ENCODE data around the gene IQGAP2. TPM values are rescaled to one million over a fixed set of nuclear protein-coding genes. Genes with fewer than 3 reads are reported as not detected.
A peak's percentile ranks its signal among the peaks of the same experiment; 100 is the strongest.

Gene IQGAP2
- total RNA-seq, 6 experiments from 2014 or later, result 96.4 to 152 (median 123) TPM

GRCh38 chr5:76555717-76556116 is 152.6 kb downstream of the IQGAP2 start:
- Histone ChIP-seq H3K36me3 (no peaks in the 10 kb centered on the region), H3K27ac (no peak overlapping the region), H3K9me3 (no peaks in the 10 kb centered on the region), H3K4me1 (peaks cover 0 to 5% (median 0%) of the 10 kb centered on the region in 4 donors), H3K27me3 (no peaks in the 10 kb centered on the region), H3K4me3 (no peak overlapping the region)
- intact Hi-C loops (cut with DNase I), result no loop called here
- WGBS (ENCODE audit: insufficient coverage, low coverage, low lambda C conversion rate, missing lambda C conversion rate), result 93% methylated on average over 2 of the region's 2 CpGs
- TF ChIP-seq CTCF (IDR thresholded peaks at IDR 0.05), result no peak
- no peak for TF ChIP-seq POLR2A (IDR thresholded peaks at IDR 0.05)
- DNase-seq (no peak), ATAC-seq (no peak)

DNA sequence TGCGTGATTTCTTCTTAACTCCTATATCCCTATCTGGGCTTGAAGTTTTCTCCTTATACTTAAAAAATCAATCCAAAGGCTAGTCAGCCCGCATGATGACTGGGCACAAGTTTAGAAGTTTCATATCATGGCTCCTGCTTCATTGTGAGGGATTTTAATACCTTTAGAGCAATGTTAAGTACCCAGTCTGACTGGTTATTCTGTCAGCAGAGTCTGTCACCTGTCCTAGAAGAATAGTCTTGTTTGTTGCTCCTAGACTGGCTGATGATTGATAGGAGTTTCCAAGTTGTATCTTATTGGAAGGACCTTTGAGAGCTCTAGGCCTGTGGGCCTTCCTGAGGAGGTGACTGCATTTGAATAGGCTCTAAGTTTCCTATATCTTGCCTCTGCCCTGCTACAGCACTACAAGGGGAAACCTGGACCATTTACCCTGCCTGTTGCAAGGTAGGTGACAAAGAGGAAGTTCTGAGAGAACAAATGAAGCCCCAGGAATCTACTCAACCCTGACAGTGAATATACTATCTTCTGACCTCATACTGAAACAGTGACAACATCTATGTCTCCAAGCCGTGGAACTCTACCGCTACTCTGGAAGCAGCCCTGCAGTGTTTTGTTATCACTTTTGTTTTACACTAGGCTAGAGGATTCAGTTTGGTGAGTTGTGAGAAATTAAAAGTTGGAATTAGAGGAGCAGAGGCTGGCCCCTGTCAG is 153.6 kb downstream of the IQGAP2 start:
- no peaks in the 10 kb centered on the region for H3K36me3 ChIP-seq
- peak in 1 of 4 donors; percentile 14 for ATAC-seq
- H3K4me1 ChIP-seq, result peaks cover 0 to 14% (median 0%) of the 10 kb centered on the region in 4 donors
- H3K27me3 ChIP-seq, result no peaks in the 10 kb centered on the region
- no peak for TF ChIP-seq POLR2A (IDR thresholded peaks at IDR 0.05)
- no peak for TF ChIP-seq CTCF (IDR thresholded peaks at IDR 0.05)
- intact Hi-C loops (cut with DNase I), result no loop called here
- H3K4me3 ChIP-seq, result no peak overlapping the region
- no peak overlapping the region for H3K27ac ChIP-seq
- no peaks in the 10 kb centered on the region for H3K9me3 ChIP-seq
- WGBS (ENCODE audit: insufficient coverage, low coverage, low lambda C conversion rate, missing lambda C conversion rate), result 94% methylated on average over 4 of the region's 4 CpGs
- DNase-seq, result no peak

DNA sequence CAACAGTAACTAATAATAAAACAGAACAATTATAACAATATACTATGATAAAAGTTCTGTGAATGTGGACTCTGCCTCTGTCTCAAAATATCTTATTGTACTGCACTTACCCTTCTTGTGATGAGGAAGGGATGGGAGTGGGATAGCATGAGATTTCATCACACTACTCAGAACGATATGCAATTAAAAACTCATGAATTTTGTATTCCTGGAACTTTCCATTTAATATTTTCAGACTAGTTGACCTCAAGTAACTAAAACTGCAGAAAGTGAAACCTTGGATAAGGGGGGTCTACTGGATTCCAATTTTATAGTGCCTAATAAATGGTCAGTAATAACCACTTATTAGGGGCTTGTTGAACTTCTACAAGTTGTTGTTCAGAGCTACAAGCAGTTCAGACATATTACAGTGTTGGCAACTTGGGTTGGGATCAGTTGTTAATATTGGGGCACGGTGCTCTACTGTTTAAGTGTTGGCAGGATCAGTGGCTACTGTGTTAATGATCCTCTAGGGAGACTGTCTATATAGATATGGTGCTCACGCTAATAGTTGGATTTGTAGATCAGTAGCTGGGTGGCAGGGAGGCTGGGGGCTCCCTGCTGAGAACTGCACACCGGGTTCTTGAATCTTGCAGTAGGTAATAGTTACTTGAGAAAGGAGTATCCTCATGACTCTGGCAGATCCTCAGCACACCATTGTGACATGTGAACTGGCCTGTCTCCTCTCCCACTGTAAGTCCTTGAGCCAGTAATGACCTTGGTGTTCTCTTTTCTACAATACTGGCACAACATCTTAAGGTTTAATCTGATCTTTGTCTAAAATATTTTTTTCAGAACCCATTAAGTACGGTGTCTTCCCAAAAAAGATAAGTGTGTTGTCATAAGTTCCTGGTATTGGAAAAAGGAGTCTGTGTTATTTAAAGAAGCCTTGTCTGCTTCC is 158.1 kb downstream of the IQGAP2 start:
- Histone ChIP-seq H3K9me3 (no peaks in the 10 kb centered on the region), H3K27ac (peak overlapping the region in 1 of 3 donors; percentile 7), H3K4me1 (peaks cover 0 to 24% (median 2%) of the 10 kb centered on the region in 4 donors), H3K4me3 (no peak overlapping the region), H3K36me3 (peaks cover 0 to 9% (median 0%) of the 10 kb centered on the region in 4 donors), H3K27me3 (no peaks in the 10 kb centered on the region)
- intact Hi-C loops (cut with DNase I), result no loop called here
- ATAC-seq (peak; percentile 35 to 62 (median 46)), DNase-seq (no peak)
- TF ChIP-seq POLR2A (IDR thresholded peaks at IDR 0.05), result no peak
- no peak for TF ChIP-seq CTCF (IDR thresholded peaks at IDR 0.05)
- 36% methylated on average over 3 of the region's 5 CpGs for WGBS (ENCODE audit: insufficient coverage, low coverage, low lambda C conversion rate, missing lambda C conversion rate)

- intact Hi-C loops (cut with DNase I), result no loop called here
- Histone ChIP-seq H3K4me1 (peaks cover 0 to 24% (median 2%) of the 10 kb centered on the region in 4 donors), H3K27me3 (no peaks in the 10 kb centered on the region), H3K36me3 (peaks cover 0 to 9% (median 0%) of the 10 kb centered on the region in 4 donors), H3K9me3 (no peaks in the 10 kb centered on the region), H3K27ac (peak overlapping the region in 1 of 3 donors; percentile 7), H3K4me3 (no peak overlapping the region)
- TF ChIP-seq POLR2A (IDR thresholded peaks at IDR 0.05) (no peak), CTCF (IDR thresholded peaks at IDR 0.05) (no peak)
- ATAC-seq, result peak; percentile 31 to 66 (median 60)
- 46% methylated on average over 6 of the region's 6 CpGs for WGBS (ENCODE audit: insufficient coverage, low coverage, low lambda C conversion rate, missing lambda C conversion rate)
- no peak for DNase-seq
Observed at GRCh38 chr5:76561959-76562358, 158.9 kb downstream of the IQGAP2 start.

Measured in right lobe of liver (tissue), 6 donors.